ENCODE data around the gene ZNF469. TPM values are rescaled to one million over a fixed set of nuclear protein-coding genes. Genes with fewer than 3 reads are reported as not detected.

ZNF469 gene
- polyA plus RNA-seq, 1 experiment, result 1.2 TPM

GRCh38 chr16:88345031-88345720, 37.6 kb upstream of the ZNF469 start:
- Histone ChIP-seq H3K4me3 (ENCODE audit: low read depth, low read length) (no peak overlapping the region), H3K27me3 (ENCODE audit: control insufficient read depth, insufficient read depth, low read length) (no peaks in the 10 kb centered on the region), H3K36me3 (ENCODE audit: control insufficient read depth, insufficient read depth, low read length) (no peaks in the 10 kb centered on the region)
- no peak for TF ChIP-seq CTCF (IDR thresholded peaks at IDR 0.05; ENCODE audit: insufficient read depth, low read depth, low read length)
- ChIA-PET POLR2A (no interaction called here), CTCF (interaction anchor here (0.7 kb wide), 1 partner anchor 325 kb away, joined by 3 read pairs; no protein-coding TSS in a partner anchor)
- DNase-seq (ENCODE audit: low read depth), result no peak

GRCh38 chr16:88345721-88346560, 36.8 kb upstream of the ZNF469 start:
- Histone ChIP-seq H3K4me3 (ENCODE audit: low read depth, low read length) (no peak overlapping the region), H3K27me3 (ENCODE audit: control insufficient read depth, insufficient read depth, low read length) (no peaks in the 10 kb centered on the region), H3K36me3 (ENCODE audit: control insufficient read depth, insufficient read depth, low read length) (no peaks in the 10 kb centered on the region)
- CTCF ChIA-PET, result no interaction called here
- no peak for DNase-seq (ENCODE audit: low read depth)
- POLR2A ChIA-PET, result no interaction called here
- TF ChIP-seq CTCF (IDR thresholded peaks at IDR 0.05; ENCODE audit: insufficient read depth, low read depth, low read length), result no peak

GRCh38 chr16:88346680-88347505, 35.9 kb upstream of the ZNF469 start:
- POLR2A ChIA-PET, result no interaction called here

GRCh38 chr16:88347656-88348376, 34.9 kb upstream of the ZNF469 start:
- no peaks in the 10 kb centered on the region for H3K27me3 ChIP-seq (ENCODE audit: control insufficient read depth, insufficient read depth, low read length)
- no peak for DNase-seq (ENCODE audit: low read depth)
- no peaks in the 10 kb centered on the region for H3K36me3 ChIP-seq (ENCODE audit: control insufficient read depth, insufficient read depth, low read length)
- no peak for TF ChIP-seq CTCF (IDR thresholded peaks at IDR 0.05; ENCODE audit: insufficient read depth, low read depth, low read length)
- ChIA-PET POLR2A (no interaction called here), CTCF (no interaction called here)
- H3K4me3 ChIP-seq (ENCODE audit: low read depth, low read length), result no peak overlapping the region

More at GRCh38 chr16:88346680-88347505, 35.9 kb upstream of the ZNF469 start:
- no peak for DNase-seq (ENCODE audit: low read depth)
- Histone ChIP-seq H3K27me3 (ENCODE audit: control insufficient read depth, insufficient read depth, low read length) (no peaks in the 10 kb centered on the region), H3K36me3 (ENCODE audit: control insufficient read depth, insufficient read depth, low read length) (no peaks in the 10 kb centered on the region), H3K4me3 (ENCODE audit: low read depth, low read length) (no peak overlapping the region)
- TF ChIP-seq CTCF (IDR thresholded peaks at IDR 0.05; ENCODE audit: insufficient read depth, low read depth, low read length), result no peak
- CTCF ChIA-PET, result no interaction called here
